Retina (tissue), 1 donor: ENCODE results near the gene LCN6.

Source experiments
- DNase-seq: peaks from one replicate; pipeline ENCODE4 v3.0.0-alpha.2; 2016

Gene LCN6

GRCh38 chr9:136741883-136742571 lies 6.3 kb downstream of the LCN6 start:
- DNase-seq: no peak

- DNase-seq: no peak
Observed at GRCh38 chr9:136740971-136741882, 7.1 kb downstream of the LCN6 start.

GRCh38 chr9:136740491-136740890 lies 7.8 kb downstream of the LCN6 start:
- no peak for DNase-seq

- no peak for DNase-seq
Observed at GRCh38 chr9:136740069-136740468, 8.3 kb downstream of the LCN6 start.

- DNase-seq: no peak
Observed at GRCh38 chr9:136739509-136739908, 8.8 kb downstream of the LCN6 start.

- DNase-seq: no peak
Observed at GRCh38 chr9:136738960-136739359, 9.4 kb downstream of the LCN6 start.

GRCh38 chr9:136735812-136736480 lies 12.4 kb downstream of the LCN6 start:
- no peak for DNase-seq

- no peak for DNase-seq
Observed at GRCh38 chr9:136734837-136735496, 13.4 kb downstream of the LCN6 start.

GRCh38 chr9:136733611-136734010 lies 14.7 kb downstream of the LCN6 start:
- DNase-seq: no peak

GRCh38 chr9:136732444-136733178 lies 15.7 kb downstream of the LCN6 start:
- no peak for DNase-seq

GRCh38 chr9:136729926-136730325 lies 18.4 kb downstream of the LCN6 start:
- no peak for DNase-seq

GRCh38 chr9:136729144-136729543 lies 19.2 kb downstream of the LCN6 start:
- DNase-seq: no peak

- peak; percentile 72 for DNase-seq
Observed at GRCh38 chr9:136728548-136729123, 19.7 kb downstream of the LCN6 start.

GRCh38 chr9:136728080-136728547 lies 20.2 kb downstream of the LCN6 start:
- peak; percentile 93 for DNase-seq

GRCh38 chr9:136726631-136727191 lies 21.6 kb downstream of the LCN6 start:
- no peak for DNase-seq

- DNase-seq: no peak
Observed at GRCh38 chr9:136726118-136726517, 22.2 kb downstream of the LCN6 start.

- no peak for DNase-seq
Observed at GRCh38 chr9:136725612-136726011, 22.7 kb downstream of the LCN6 start.

GRCh38 chr9:136724772-136725171 lies 23.6 kb downstream of the LCN6 start:
- DNase-seq: no peak

- DNase-seq: no peak
Observed at GRCh38 chr9:136723989-136724388, 24.3 kb downstream of the LCN6 start.

- no peak for DNase-seq
Observed at GRCh38 chr9:136723362-136723976, 24.9 kb downstream of the LCN6 start.

GRCh38 chr9:136722969-136723356 lies 25.4 kb downstream of the LCN6 start:
- DNase-seq: no peak
